Parathyroid adenoma (tissue), 2 donors: ENCODE data around the gene BRSK1.

ENCODE experiments used
- H2AFZ ChIP-seq: fragments of 300-600 bp; sonication (generic); one replicate; pipeline ENCODE4 v1.7.0; 2017; ENCODE audit warnings: antibody characterized with exemption, mild to moderate bottlenecking
- H3K27ac ChIP-seq: fragments of 300-600 bp; sonication (generic); one replicate; pipeline ENCODE4 v1.7.0; 2017
- H3K27me3 ChIP-seq: fragments of 300-600 bp; sonication (generic); one replicate; pipeline ENCODE4 v1.7.0; 2017; ENCODE audit warnings: low read length; ENCODE audit not compliant: control insufficient read depth, insufficient read depth
- H3K36me3 ChIP-seq: fragments of 300-600 bp; sonication (generic); one replicate; pipeline ENCODE4 v1.7.0; 2017; ENCODE audit warnings: low read length; ENCODE audit not compliant: control insufficient read depth, insufficient read depth
- H3K4me1 ChIP-seq: fragments of 300-600 bp; sonication (generic); one replicate; pipeline ENCODE4 v1.7.0; 2017; ENCODE audit warnings: control low read depth
- H3K4me2 ChIP-seq: fragments of 300-600 bp; sonication (generic); one replicate; pipeline ENCODE4 v1.7.0; 2017; ENCODE audit warnings: low read length
- H3K4me3 ChIP-seq: fragments of 300-600 bp; sonication (generic); one replicate; pipeline ENCODE4 v1.7.0; 2017; ENCODE audit warnings: low read depth, low read length
- H3K79me2 ChIP-seq: fragments of 300-600 bp; sonication (generic); one replicate; pipeline ENCODE4 v1.7.0; 2017; ENCODE audit warnings: control low read depth
- H3K9ac ChIP-seq: fragments of 300-600 bp; sonication (generic); one replicate; pipeline ENCODE4 v1.7.0; 2017; ENCODE audit warnings: mild to moderate bottlenecking
- H3K9me3 ChIP-seq: fragments of 300-600 bp; sonication (generic); one replicate; pipeline ENCODE4 v1.7.0; 2017; ENCODE audit warnings: low read length; ENCODE audit not compliant: control insufficient read depth
- TF ChIP-seq, protein P1 (sequence below): fragments of 300-600 bp; sonication (generic); IDR thresholded peaks from one replicate; pipeline ENCODE4 v1.7.0; 2017; ENCODE audit warnings: antibody characterized with exemption, mild to moderate bottlenecking
- donor health status: primary hyperparathyroidism.

The BRSK1 gene

GRCh38 chr19:55259540-55260210 lies 24.1 kb upstream of the BRSK1 start:
- peak overlapping the region; percentile 82 for H3K4me3 ChIP-seq
- peaks cover 15% of the 10 kb centered on the region for H3K4me1 ChIP-seq
- H3K79me2 ChIP-seq = peaks cover 37% of the 10 kb centered on the region
- peak overlapping the region; percentile 0 for H3K9ac ChIP-seq
- peak overlapping the region; percentile 93 for H3K4me2 ChIP-seq
- no peaks in the 10 kb centered on the region for H3K27me3 ChIP-seq
- TF ChIP-seq, protein P1, sequence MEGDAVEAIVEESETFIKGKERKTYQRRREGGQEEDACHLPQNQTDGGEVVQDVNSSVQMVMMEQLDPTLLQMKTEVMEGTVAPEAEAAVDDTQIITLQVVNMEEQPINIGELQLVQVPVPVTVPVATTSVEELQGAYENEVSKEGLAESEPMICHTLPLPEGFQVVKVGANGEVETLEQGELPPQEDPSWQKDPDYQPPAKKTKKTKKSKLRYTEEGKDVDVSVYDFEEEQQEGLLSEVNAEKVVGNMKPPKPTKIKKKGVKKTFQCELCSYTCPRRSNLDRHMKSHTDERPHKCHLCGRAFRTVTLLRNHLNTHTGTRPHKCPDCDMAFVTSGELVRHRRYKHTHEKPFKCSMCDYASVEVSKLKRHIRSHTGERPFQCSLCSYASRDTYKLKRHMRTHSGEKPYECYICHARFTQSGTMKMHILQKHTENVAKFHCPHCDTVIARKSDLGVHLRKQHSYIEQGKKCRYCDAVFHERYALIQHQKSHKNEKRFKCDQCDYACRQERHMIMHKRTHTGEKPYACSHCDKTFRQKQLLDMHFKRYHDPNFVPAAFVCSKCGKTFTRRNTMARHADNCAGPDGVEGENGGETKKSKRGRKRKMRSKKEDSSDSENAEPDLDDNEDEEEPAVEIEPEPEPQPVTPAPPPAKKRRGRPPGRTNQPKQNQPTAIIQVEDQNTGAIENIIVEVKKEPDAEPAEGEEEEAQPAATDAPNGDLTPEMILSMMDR = no peak
- no peaks in the 10 kb centered on the region for H3K9me3 ChIP-seq
- H3K27ac ChIP-seq = peak overlapping the region; percentile 81
- no peaks in the 10 kb centered on the region for H3K36me3 ChIP-seq
- peak overlapping the region; percentile 77 for H2AFZ ChIP-seq

- TF ChIP-seq, protein P1 = no peak
- Histone ChIP-seq H3K79me2 (peaks cover 23% of the 10 kb centered on the region), H2AFZ (no peak overlapping the region), H3K4me1 (peaks cover 12% of the 10 kb centered on the region), H3K4me2 (no peak overlapping the region), H3K27ac (no peak overlapping the region), H3K36me3 (no peaks in the 10 kb centered on the region), H3K27me3 (no peaks in the 10 kb centered on the region), H3K4me3 (no peak overlapping the region), H3K9ac (no peak overlapping the region), H3K9me3 (no peaks in the 10 kb centered on the region)
Observed at GRCh38 chr19:55261671-55262126, 22.1 kb upstream of the BRSK1 start.

DNA sequence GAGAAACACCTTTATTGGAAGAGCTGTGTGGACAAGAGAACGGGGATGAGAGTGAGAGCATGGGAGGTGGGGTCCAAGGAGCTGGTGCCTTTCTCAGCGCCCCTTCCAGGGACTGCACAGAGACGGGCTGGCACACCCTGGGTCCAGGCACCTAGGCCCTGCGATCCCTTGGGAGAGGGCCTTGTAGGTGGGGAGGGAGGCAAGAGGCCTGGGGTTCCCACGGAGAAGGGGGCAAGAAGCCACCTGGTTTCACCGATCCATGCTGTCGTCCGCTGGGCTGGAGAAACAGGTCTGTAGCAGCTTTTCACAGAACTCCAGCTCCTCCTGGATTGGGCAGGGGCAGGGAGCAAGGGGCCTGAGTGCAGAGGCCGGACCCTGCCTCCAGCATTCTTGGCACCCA lies 21.4 kb upstream of the BRSK1 start:
- Histone ChIP-seq H3K36me3 (no peaks in the 10 kb centered on the region), H3K79me2 (peaks cover 19% of the 10 kb centered on the region), H3K4me3 (no peak overlapping the region), H3K4me1 (peaks cover 6% of the 10 kb centered on the region), H3K27ac (no peak overlapping the region), H3K9ac (no peak overlapping the region), H3K27me3 (no peaks in the 10 kb centered on the region), H3K9me3 (no peaks in the 10 kb centered on the region), H2AFZ (no peak overlapping the region), H3K4me2 (no peak overlapping the region)
- TF ChIP-seq, protein P1 = no peak

- TF ChIP-seq, protein P1 = no peak
- no peak overlapping the region for H3K4me3 ChIP-seq
- peaks cover 5% of the 10 kb centered on the region for H3K4me1 ChIP-seq
- no peak overlapping the region for H3K9ac ChIP-seq
- H3K4me2 ChIP-seq = no peak overlapping the region
- peaks cover 8% of the 10 kb centered on the region for H3K79me2 ChIP-seq
- H3K27ac ChIP-seq = no peak overlapping the region
- H2AFZ ChIP-seq = no peak overlapping the region
- H3K27me3 ChIP-seq = no peaks in the 10 kb centered on the region
- H3K36me3 ChIP-seq = no peaks in the 10 kb centered on the region
- no peaks in the 10 kb centered on the region for H3K9me3 ChIP-seq
Observed at GRCh38 chr19:55264531-55264930, 19.3 kb upstream of the BRSK1 start.

- no peaks in the 10 kb centered on the region for H3K9me3 ChIP-seq
- no peak overlapping the region for H3K9ac ChIP-seq
- H3K79me2 ChIP-seq = peaks cover 8% of the 10 kb centered on the region
- no peak overlapping the region for H3K4me2 ChIP-seq
- no peak overlapping the region for H3K4me3 ChIP-seq
- H3K27ac ChIP-seq = no peak overlapping the region
- TF ChIP-seq, protein P1 = no peak
- H3K36me3 ChIP-seq = no peaks in the 10 kb centered on the region
- no peaks in the 10 kb centered on the region for H3K4me1 ChIP-seq
- H2AFZ ChIP-seq = no peak overlapping the region
- no peaks in the 10 kb centered on the region for H3K27me3 ChIP-seq
Observed at GRCh38 chr19:55265173-55265572, 18.6 kb upstream of the BRSK1 start.
